DMS153 treated with DMSO at 0.1 percent for 48 hours (cell line): ENCODE measurements around the gene PTPRG.

Experiments used
- DNase-seq: peaks from one replicate; lab custom pipeline; 2025; ENCODE audit not compliant: unreplicated experiment; lab: John Stamatoyannopoulos, UW

PTPRG gene

GRCh38 chr3:62289922-62290321 lies 728.6 kb downstream of the PTPRG start:
- DNase-seq = no peak

GRCh38 chr3:62293051-62293780 lies 731.8 kb downstream of the PTPRG start:
- no peak for DNase-seq

DNA sequence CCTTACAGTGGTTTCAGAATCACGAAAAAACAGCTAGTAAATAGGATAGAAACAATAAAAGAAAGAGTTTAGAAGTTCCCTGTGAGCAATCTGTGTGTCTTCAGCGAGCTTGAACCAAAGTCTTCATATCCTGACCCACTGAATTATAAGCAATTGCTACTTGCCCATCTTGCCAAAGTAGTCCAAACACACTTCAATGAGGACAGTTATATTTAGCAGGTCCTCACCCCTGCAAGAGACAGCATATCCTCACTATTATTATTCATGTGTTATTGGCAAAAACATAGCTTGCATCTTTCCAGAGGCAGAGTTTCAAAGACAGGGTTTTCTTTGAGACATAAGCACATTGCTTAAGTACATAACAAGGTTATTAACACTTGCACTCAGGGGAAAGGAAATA lies 734.2 kb downstream of the PTPRG start:
- no peak for DNase-seq

GRCh38 chr3:62300617-62301016 lies 739.2 kb downstream of the PTPRG start:
- DNase-seq = no peak

GRCh38 chr3:62312201-62312600 lies 750.8 kb downstream of the PTPRG start:
- DNase-seq = no peak

GRCh38 chr3:62316525-62316924 lies 755.2 kb downstream of the PTPRG start:
- DNase-seq = no peak

- DNase-seq = no peak
Observed at GRCh38 chr3:62318365-62318751, 757.0 kb downstream of the PTPRG start.

- DNase-seq = peak; percentile 42
Observed at GRCh38 chr3:62318752-62319569, 757.6 kb downstream of the PTPRG start.

DNA sequence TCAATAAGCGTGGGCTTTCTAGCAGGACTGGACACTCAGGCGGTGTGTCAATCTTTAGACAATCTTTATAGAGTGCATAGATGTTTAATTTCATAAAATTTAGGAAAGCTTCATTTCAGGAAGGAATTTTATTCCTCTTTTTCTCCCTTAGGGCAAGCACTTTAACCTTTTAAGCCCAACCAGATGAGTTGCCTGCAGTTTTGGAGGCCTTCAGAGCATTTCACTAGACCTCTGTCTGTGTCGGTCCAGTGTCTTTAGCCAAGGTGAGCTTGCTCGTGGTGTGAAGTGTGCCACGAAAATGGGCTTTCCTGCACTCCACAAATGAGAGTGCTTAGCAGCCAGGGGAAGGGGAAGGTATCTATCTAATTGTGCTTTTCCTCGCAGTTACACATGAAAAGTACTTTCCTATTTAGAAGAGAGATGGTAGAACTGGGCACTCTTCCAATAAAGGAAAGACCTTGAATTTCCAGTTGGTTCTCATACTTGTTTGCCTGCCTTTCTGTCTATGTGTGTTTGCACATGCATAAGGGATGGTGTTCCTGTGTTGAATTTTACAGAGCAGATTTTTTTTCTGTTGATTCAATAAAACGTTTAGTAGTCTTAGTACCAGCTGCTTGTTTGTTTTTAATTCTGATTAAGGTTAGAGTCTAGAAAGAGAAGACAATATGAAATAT lies 758.3 kb downstream of the PTPRG start:
- DNase-seq = peak; percentile 24

GRCh38 chr3:62323241-62323640 lies 761.9 kb downstream of the PTPRG start:
- DNase-seq = no peak

- no peak for DNase-seq
Observed at GRCh38 chr3:62325896-62326295, 764.5 kb downstream of the PTPRG start.

GRCh38 chr3:62329971-62330370 lies 768.6 kb downstream of the PTPRG start:
- DNase-seq = no peak

GRCh38 chr3:62332017-62332416 lies 770.6 kb downstream of the PTPRG start:
- no peak for DNase-seq

DNA sequence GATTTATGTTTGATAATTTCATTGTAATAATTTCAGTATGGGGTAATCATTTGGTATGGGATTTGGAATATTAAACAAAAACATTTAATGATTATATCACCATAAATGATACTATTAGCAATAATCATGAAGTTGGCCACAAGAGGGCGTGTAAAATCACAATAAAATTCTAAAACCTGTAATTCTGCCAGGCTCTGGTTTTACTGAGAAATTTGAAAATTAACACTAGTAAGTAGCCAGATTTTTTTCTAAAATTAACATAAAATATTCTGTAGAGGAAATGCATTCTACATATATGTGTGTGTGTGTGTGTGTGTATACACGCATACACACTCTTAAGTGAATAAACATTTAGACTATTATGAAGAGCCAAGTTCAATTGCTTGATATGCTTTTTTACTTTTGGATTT lies 771.5 kb downstream of the PTPRG start:
- no peak for DNase-seq

DNA sequence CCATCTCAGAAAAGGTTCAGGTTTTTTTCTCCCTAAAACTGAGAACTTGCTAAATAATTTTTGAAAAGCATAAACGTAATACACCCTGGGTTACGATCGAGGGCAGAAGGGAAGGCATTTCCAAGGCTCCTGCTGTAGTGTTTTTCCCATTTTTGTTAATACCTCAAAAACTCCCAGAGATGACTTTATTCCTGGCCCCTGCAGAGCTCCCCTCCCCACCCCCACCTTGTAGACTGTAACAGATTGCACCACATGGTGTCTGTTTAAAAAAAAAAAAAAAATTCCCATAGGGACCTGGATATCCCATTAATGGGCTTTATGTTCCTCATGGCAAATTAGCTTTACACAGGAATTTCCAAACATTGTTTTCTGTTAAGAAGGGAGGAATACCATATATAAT lies 773.8 kb downstream of the PTPRG start:
- DNase-seq = no peak

GRCh38 chr3:62343755-62344154 lies 782.4 kb downstream of the PTPRG start:
- no peak for DNase-seq
